ENCODE data around the gene VPS13A.
"Not testable (repeated sequence)": the region's sequence is repeated elsewhere in the genome, so short reads cannot be mapped to it uniquely, and the experiment has no call there.

VPS13A gene

GRCh38 chr9:77307166-77307565 lies 129.8 kb downstream of the VPS13A start:
- no peak for DNase-seq

DNA sequence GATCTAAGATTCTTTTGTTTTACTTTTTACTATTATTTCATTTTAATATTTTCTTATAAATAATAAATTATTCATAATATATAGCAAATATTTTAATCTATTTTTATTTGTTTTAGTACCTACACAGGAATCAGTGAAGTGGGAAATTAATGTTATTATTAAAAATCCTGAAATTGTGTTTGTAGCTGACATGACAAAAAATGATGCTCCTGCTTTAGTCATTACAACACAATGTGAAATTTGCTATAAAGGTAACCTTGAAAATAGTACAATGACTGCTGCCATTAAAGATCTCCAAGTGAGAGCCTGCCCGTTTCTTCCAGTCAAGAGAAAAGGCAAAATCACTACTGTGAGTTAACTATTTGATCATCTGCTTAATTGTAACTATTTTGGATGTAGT lies 138.7 kb downstream of the VPS13A start:
- no peak for DNase-seq

GRCh38 chr9:77325058-77325457 lies 147.7 kb downstream of the VPS13A start:
- no peak for DNase-seq

GRCh38 chr9:77328102-77328501 lies 150.8 kb downstream of the VPS13A start:
- DNase-seq = no peak

GRCh38 chr9:77370064-77370463 lies 192.7 kb downstream of the VPS13A start:
- no peak for DNase-seq

DNA sequence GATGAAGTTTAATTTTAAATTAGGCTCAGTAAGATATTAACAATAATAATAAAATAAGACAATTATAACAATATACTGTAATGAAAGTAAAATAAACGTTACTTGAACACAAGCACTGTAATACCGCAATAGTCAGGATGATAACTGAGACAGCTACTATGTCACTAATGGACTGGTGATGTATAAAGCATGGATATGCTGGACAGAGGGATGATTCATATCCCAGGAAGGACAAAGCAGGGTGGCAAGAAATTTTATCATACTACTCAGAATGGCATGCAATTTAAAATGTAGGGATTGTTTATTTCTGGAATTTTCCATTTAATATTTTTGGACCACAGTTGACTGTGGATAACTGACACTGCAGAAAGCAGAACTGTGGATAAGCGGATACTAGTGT lies 196.9 kb downstream of the VPS13A start:
- DNase-seq = no peak

DNA sequence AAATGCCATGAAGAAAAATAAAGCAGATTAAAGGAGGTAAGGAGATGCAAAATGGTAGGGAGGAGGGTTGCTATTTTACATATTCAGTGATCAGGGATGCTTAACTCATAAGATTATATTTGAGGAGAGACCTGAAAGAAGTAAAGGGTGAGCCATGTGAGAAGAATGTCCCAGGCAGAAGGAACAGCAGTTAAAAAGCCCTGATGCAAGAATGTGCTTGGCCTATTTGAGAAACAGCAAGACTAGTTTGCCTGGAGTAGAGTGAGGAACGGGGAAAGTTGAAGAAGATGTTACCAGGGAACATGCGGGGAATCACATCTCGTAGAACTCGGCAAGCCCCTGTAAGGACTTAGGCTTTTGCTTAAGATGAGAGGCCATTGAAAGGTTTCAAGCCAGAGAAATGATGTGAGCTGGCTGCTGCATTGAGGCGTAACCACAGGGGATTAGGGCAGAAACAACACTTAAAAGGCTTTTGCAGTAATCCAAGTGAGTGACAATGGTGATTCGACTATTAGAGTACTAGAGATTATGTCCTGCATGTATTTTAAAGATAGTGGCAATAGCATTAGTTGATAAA lies 198.7 kb downstream of the VPS13A start:
- DNase-seq = no peak

- no peak for DNase-seq
These were observed 207.1 kb downstream of the VPS13A start for GRCh38 chr9:77384406-77384805.

DNA sequence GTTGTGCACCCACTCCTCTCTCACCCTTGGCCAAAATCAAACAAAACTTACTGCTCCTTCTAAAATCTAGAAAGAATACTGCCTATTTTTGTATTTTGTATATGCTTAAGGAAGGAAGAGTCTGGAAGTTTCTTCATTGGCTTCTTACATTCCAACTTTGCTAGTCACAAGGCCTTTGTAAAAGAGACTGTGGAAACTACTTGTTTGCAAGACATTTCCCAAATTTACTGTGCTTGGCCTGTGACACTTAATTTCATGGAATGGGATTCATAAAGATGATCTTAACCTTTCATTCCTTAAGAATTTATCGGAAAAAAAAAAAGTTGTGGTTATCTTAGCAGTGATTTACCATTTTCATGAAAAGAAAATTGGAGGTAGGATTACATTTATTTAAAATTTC lies 208.9 kb downstream of the VPS13A start:
- no peak for DNase-seq

DNA sequence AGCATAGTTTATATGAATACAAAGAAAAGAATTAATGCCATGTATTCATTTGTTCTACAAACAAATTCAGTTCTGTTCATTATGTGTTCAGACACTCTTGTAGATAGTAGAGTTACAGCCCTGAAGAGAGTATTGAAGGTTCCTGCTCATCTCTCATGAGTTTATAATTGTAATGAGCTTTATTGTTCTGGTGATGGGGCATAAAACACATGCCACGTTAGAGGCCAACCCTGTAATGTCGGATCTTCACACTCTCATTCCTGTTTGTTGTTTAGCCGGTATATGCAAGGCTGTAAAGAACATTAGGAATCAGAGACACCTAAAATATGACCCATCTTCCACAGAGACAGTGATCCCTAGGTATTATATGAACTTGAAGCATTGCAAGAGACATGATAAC lies 214.5 kb downstream of the VPS13A start:
- DNase-seq = no peak

DNA sequence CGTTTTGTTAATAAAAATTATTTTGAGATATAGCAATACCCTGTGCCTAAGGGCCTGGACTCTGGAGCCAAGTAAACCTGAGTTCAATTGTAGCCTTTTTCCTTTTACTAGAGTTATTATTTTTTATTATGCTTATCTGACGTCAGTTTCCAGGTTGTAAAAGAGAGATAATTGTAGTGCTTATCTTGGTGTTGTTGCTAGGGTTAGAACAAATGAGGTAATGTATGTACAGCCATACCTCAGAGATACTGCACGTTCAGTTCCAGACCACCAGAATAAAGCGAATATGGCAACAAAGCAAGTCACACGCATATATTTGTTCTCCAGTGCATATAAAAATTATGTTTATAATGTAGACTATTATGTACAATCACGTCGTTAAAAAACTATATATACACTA lies 215.0 kb downstream of the VPS13A start:
- DNase-seq = no peak

- not testable (repeated sequence) for DNase-seq
These were observed 221.2 kb downstream of the VPS13A start for GRCh38 chr9:77398581-77398980.

GRCh38 chr9:77399964-77400363 lies 222.6 kb downstream of the VPS13A start:
- DNase-seq = no peak

- DNase-seq = no peak
These were observed 225.0 kb downstream of the VPS13A start for GRCh38 chr9:77402286-77402685.

DNA sequence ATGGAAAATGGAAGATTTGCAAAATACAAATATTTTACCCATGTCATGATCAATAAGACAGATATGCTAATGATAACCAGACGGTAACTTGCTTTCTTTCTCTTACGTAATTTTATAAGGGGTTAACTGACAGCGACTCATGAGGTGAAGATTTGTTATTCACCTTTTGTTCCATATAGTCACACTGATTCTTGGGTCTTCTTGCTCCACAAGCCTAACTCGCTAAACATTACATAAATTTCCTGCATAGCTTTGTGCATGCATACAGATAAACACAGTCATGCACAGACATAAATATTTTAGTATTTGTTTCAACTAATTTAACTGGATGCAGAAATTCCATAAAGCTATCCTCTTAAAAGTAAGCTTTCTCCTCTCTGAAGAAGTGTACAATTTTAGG lies 225.9 kb downstream of the VPS13A start:
- DNase-seq = no peak

- DNase-seq = not testable (repeated sequence)
These were observed 231.2 kb downstream of the VPS13A start for GRCh38 chr9:77408521-77408920.

DNA sequence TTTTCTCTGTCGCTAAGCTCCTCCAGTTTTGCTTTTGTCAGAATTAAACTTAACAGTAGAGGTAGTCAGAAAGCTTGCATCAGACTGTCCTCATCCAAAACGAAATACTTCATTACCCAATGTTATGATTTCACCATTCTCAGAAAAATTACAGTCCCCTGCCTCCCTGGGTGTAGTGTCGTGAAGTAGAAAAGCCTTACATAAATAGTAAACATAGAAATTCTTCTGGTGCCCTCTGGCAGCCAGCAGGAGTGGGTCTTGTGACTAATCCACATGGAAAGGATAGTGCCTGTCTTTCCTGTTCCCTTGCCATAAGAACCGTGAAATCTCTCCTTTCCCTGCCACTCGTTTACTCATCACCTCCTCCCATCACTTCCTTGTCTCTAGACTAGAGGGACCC lies 240.2 kb downstream of the VPS13A start:
- no peak for DNase-seq

GRCh38 chr9:77418226-77418625 lies 240.9 kb downstream of the VPS13A start:
- DNase-seq = no peak

DNA sequence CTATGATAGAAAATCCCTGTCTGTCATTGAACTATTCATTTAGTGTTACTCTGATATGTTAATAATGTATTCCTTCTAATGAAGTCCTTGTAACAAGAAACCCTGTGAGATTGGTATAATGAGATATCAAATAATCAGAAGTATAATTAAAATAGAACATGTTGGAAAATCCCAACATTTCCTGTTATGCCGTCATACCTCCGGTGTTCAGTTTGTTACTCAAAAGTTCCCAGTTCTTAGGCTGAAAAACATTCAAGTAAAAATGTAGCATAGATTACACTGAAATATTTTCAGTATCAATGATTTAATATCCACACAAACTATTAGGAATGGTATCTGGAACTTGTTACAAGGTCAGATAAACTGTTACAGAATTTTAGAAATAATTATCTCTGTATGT lies 243.3 kb downstream of the VPS13A start:
- no peak for DNase-seq

- DNase-seq = no peak
These were observed 244.4 kb downstream of the VPS13A start for GRCh38 chr9:77421506-77422265.

DNA sequence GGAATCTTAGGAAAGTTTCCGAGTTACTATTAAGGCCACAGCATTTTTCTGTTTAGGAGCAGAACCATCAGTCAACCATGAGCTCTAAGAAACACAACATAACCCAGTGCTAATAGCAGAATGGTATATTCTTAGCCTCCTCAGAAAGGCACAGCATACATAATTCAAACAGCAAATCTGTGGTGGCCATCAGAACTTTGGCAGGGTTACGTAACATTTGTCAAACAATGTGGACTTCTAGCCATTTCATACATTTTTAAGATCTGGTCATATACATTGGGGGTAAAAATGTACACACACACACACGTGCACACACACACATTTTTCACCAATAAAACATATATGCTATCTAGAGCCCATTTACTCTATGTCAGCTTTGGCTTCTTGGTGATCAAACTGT lies 245.6 kb downstream of the VPS13A start:
- no peak for DNase-seq

DNA sequence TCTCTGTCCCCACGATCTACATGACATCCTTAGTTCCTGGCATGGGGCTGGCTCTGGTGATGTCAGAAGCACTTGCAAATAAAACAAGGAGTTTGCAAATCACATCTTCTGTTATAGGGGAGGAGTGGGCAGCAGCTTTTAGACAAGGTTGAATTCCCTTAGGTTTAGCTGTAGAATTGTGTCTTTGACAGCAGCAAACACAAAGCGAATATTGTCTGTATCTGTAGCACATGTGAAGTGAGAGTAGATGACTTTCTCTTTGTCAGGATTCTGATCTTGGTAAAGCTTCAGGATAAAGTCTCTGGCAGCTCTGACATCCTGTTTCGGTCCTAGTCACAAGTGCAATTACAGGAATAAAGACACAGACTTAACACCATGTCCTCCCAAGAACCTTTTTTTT lies 246.5 kb downstream of the VPS13A start:
- no peak for DNase-seq

GRCh38 chr9:77424993-77425392 lies 247.7 kb downstream of the VPS13A start:
- DNase-seq = no peak

DNA sequence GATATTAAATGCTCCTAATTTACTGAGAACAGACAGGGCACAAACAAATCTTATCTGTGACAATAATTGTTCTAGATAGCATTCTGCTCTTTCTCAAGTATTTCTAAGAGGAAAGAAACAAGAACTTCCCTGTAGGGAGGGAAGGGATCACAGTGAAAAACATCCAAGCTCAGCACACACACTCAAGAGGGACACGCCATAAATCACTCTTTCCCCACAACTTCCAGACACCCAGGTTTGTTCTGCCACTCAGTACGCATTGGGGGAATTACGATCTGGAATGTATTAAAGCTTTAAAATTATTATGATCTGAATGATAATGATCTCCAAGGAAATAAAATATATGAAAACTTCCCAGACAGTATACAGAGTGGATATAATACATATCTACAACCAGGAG lies 249.4 kb downstream of the VPS13A start:
- DNase-seq = no peak
